HG03575 (cell line): Measurements from ENCODE around the gene ADGRL3.
"Not testable (repeated sequence)": the region's sequence is repeated elsewhere in the genome, so short reads cannot be mapped to it uniquely, and the experiment has no call there.

Experiments used
- ATAC-seq: cut with Tn5 transposase; IDR thresholded peaks from one replicate; pipeline ENCODE4 v1.9.1; 2021; ENCODE audit not compliant: unreplicated experiment, insufficient number of reproducible peaks, low FRiP score; ENCODE audit errors: extremely low read depth

The ADGRL3 gene

DNA sequence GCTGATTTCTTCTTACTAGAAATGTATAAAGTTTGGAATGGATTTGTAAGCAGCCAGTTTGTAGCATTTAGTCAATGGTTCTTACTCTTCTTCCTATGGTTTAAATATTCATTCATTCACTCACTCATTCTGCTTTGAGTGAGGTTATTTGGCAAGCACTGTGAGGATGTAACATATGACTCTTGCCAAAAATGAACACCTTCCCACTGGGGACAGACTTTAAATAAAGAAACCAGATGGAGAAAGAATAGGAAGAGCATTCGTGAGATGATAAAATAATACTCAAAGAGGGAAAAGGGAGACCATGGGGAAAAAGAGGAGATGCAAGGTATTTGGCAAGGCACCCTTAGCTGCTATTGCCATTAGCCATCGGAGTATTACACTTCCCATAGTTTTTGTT, 586.1 kb downstream of the ADGRL3 start:
- no peak for ATAC-seq

DNA sequence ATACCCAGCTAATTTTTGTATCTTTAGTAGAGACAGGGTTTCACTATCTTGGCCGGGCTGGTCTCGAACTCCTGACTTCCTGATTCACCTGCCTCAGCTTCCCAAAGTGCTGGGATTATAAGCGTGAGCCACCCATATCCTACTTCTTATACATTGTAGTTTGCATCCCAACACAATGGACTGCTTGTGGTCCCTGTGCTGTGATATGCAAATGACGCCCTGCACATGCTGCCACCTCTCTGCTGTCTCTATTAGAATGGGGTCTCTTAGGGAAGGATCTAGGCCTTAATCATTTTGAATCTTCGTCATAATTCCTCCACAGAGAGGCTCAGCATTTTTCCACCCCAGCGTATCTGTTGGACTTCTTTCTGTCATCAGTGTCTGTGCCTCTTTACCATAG, 595.9 kb downstream of the ADGRL3 start:
- ATAC-seq: no peak

DNA sequence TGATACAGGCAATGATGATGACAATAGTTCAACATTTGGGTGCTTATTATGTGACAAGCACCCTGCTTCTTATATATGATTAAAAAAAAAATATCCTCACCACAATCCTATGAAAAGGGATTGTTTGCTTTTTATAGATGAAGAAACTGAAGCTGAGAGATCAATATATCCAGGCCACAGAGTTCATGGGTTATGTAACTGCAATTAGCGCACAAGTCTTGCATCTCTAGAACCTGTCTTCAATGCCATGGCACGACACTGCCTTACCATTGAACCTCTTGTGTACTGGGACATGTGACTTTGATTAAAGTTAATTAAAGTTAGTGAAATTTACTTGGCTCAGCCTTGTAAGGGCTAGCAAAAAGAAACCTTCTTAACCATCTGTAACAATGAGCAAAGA, 599.7 kb downstream of the ADGRL3 start:
- ATAC-seq: no peak

DNA sequence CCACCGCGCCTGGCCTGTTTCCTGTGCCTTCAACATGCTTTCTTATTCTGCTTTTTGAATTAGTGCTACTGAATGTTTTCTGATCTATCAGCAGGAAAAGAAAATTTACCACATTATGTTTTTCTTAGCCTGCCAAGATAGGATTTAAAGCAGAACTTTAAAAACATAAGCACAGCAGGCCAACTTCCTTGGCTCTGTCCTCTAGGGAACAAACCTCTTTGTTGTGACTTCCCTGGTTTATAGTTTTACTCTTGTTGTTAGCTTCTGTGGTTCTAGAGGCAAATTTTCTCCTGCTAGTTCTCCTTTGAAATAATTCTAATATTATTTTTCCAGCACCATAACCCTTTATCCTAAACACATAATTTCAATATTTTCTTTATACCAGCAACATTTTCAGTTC, 605.1 kb downstream of the ADGRL3 start:
- ATAC-seq: no peak

DNA sequence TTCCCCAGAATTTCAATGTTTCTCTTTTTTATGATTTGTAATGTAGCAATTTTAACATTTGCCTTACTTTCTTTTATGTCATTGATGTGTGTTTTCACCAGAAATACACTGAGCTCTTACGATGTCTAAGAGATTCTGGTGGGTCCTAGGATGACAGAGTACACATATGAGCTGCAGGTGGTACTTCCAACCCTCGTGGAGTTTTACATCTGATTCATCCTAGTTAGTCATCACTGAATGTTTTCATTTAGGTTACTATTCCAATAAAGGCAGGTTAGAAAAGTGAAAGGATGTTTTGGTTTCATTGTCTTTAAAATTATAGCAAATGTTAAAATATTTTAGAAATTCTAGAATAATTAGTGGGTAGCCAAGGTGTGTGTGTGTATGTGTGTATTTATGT, 605.9 kb downstream of the ADGRL3 start:
- no peak for ATAC-seq

DNA sequence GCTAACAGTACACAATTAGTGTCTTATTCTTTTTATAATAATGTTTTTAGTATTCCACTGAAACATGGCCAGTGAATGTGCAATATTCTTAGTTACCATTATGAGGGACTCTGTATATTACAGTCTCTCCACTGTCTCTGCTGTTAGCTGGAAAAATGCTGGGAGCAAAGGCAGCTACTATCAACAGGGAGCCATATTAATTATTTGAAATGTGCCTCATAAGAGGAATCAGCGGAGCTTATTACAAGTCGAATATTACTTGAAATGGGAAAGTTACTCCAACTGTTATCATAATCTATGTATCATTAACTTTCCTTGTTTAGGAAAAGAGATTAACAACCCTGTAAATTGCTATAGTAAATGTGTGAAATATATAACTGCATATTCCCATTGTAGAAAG, 612.0 kb downstream of the ADGRL3 start:
- ATAC-seq: no peak

DNA sequence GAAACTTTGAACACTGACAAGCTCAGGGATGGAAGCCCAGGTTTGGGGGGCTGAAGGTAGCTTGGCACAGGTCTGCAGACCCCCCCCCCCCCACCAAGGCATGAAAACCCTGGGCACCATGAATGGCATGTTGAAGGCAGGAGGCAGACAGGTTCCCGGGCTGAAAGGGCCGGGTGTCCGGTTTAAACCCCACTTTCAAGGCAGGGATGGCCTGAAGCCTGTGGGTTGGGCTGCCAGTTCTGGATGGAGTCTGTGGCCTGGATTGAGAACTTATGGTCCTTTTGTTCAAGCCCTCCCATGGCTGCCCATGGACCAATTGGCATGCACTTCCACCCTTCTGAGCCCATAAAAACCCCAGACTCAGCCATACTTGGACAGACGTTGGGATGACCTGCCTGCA, 616.9 kb downstream of the ADGRL3 start:
- ATAC-seq: no peak

DNA sequence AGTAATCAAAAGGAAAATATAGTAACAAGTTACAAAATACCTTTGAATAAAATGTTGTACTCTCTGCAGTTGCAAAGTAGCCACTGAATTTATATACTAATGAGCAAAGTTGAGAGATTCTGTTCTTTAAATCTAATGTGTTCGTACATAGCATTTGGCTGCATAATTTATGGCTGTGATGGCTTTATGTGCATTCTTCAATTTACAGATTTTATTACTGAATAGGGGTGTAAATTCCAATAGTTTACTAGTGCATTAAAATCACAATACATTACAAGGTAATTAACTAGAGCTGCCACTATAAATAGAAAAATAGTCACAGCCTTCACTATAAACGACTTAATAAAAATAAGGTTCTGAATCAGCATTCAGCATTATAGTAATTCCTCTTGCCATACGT, 620.0 kb downstream of the ADGRL3 start:
- no peak for ATAC-seq

DNA sequence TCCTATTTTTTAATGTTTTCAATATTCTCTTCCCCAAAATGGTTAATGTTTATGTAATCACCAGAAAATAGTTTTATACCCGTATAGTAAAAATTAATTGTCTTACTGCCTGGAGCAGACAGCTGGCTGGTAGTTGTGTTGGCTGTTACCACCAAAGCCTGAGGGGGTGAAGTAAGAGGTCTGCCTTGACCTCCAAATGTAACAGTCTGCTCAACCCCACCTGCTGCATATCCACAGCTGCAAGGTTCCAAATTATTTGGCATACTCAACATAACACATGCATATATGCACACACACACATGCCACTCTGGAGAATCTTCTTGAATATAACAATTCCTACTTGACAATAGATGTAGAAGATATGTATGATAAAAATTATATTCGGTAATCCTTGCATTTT, 624.3 kb downstream of the ADGRL3 start:
- no peak for ATAC-seq

DNA sequence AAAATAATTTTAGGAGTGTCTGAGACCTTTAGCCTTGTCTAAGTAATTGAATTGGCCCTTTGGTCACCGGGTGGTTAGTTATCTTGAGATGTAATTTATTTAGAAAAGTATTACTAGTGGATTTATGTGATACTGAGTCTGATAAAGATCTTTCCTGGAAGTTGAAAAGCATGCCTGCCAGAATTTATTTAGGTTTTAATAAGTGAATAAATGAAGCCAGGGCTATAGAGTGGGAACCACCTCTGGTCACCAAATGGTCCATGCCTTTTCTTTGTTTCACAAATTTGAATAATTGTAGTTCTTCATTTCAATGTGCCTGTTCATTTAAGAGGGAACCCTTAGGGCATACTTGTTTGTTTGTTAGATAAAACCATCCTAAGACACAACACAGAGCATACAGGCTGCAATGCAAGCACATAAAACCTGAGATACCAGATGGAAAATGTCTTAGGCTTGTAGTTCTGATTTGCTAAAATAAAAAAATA, 627.8 kb downstream of the ADGRL3 start:
- no peak for ATAC-seq

DNA sequence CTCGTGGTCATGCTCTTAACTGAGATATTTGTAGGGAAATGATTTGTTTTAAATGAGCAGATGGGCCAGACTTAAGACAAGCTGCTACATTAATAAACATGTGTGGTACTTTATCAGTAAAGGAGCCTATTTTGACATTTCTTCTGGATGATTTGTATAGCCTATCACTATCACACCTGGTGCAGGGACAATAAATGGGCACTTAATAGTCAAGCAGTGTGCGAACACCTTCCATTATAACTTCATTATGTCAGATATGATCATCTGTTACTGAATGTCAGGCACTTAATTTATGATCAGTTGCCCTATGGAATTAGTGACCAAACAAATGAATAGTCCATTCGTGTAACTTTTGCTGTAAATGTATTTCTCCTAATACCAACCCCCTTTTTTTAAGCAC, 628.8 kb downstream of the ADGRL3 start:
- ATAC-seq: no peak

DNA sequence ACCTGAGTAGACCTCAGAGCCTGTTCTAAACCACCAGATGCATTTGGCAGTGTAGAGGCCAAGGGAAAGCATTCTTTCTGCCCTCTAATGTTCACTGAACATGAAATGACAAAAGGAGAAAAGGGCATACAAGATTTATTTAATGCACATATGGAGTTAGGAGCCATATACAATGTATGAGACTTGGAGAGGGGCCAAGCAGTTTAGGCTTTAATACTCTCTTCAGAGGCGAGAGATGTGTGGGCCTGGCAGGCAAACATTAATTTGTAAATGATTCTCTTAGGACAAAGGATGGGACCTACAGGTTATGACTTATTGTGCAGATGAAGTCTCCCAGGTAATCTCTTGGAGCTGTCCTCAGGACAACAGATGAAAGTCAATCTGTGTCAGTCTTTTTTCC, 631.9 kb downstream of the ADGRL3 start:
- no peak for ATAC-seq

DNA sequence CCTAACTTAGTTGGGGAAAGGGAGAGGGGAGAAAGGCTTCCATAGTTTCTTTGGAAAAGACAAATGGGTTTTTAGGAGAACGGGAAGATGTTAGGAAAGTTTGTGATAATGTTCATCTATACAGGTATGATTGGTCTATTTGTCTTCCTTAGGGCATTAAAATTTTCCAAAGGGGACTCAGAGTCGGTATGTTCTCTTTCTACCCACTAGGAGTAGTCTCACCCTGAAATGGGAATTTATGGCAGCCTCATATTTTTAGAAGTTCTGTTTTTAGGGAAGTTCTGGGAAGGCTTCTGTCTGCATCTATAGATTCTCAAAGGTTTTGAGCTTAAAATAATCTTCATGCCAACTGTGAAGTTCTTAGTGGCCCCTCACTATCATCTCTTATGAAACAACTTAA, 637.3 kb downstream of the ADGRL3 start:
- no peak for ATAC-seq

DNA sequence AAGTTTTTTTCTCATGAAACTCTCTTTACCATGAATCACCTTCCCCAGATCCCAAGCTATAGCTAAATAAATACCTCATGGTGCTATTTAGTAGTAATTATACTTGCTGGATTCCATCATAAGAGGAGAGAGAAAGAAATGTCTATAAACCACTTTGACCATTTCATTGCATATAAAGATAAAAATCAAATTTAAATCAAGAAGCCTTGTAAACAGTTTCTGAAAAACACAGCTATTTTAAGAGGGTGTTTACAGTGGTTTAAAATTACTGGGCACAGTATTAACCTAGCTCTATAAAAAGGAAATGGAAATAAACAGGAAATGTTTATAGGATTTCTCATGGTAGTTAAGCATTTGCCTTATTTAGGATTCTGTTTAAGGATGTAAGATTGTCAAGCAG, 637.9 kb downstream of the ADGRL3 start:
- ATAC-seq: no peak

DNA sequence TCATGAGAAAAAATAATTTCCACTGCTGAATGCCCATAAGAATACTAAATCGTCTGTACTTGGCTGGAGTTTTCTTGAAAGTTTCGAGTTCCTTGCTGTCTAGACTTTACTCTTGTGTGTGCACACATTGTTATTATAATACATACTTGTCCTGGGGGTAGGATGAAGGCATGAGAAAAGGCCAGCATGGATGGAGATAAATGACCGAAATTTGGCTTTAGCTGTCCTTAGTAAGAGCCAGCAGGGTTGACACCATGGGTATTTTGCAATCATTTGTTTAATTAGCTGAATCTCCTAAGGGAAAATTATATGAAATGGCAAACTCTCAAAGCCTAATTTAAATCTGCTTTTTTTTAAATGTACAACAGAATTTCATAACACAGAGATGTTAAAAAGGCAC, 641.6 kb downstream of the ADGRL3 start:
- ATAC-seq: no peak

DNA sequence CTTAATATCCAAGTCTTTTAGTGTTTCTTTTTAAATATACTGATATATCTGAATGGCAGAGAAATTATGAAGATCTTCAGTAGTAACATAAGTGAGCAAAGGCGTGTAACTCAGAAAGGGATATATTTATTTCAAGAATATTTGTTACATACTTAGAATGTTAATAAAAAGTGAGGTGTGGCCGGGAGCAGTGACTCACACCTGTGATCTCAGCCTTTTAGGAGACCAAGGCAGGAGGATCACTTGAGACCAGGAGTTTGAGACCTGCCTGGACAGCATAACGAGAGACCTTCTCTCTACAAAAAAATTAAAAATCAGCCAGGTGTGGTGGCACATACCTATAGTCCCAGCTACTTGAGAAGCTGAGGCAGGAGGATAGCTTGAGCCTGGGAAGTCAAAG, 651.0 kb downstream of the ADGRL3 start:
- no peak for ATAC-seq

DNA sequence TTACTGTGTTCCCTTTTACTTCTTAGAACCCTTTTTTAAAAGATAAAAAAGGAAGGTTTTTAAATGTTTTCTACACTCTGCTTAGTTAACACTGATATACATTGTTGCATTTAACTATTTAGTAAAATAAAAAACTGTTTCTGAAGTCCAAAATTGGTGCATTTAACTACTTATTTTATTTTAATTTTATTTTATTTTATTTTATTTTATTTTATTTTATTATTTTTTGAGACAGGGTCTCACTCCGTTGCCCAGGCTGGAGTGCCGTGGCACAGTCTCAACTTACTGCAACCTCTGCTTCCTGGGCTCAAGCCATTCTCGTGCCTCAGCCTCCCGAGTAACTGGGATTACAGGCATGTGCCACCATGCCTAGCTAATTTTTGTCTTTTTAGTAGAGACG, 652.0 kb downstream of the ADGRL3 start:
- ATAC-seq: not testable (repeated sequence)

DNA sequence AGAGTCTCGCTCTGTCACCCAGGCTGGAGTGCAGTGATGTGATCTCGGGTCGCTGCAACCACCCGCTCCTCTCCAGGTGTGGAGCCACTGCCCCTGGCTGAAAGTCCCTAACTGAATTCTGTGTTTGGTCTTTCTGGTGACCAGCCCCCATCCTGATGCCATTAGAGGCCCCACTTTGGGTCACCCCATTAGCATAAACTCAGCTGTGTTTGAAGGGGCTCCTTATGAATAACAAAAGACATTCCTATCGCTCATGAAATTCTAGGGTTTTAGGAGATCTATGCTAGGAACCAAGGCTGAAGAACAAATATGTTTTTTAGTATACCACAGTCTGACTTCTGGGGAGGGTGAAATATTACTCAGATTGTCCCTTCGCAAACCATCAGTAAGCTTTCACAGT, 652.9 kb downstream of the ADGRL3 start:
- ATAC-seq: no peak

DNA sequence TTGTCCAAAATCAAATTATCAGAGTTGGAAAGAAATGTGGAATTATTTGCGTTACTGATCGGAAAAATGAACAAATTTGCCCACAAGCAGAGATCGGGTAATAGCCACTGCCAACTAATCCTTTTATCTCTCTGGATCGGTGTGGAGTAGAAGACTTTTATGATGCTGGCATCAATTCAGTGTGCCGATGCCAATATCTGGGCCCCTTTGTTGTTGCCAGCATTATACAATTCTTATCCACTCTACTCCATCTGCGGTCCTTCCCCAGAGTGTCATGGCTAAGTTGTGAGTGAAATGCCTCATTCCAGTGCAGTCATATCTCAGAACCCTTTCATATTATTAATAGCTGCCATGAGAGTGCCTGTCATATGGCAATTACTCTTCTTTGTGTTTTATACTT, 660.2 kb downstream of the ADGRL3 start:
- ATAC-seq: no peak

DNA sequence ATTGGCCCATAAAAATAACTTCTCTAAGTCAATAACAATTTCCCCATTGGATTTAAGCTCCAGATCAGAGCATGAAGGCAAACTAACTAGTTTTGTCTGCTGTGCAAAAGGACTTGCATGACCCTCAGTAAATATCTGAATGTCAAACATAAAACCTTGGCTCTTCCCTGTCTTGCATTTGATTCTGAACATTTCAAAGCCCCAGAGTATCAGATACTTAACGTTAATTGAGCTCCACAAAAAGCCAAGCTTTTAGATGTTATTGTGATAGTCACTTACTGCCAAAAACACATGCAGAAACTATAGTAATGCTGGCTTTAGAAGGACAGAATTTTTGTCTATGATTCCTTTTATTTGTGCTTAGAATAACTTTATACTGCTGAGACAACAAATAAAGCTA, 664.2 kb downstream of the ADGRL3 start:
- ATAC-seq: no peak

DNA sequence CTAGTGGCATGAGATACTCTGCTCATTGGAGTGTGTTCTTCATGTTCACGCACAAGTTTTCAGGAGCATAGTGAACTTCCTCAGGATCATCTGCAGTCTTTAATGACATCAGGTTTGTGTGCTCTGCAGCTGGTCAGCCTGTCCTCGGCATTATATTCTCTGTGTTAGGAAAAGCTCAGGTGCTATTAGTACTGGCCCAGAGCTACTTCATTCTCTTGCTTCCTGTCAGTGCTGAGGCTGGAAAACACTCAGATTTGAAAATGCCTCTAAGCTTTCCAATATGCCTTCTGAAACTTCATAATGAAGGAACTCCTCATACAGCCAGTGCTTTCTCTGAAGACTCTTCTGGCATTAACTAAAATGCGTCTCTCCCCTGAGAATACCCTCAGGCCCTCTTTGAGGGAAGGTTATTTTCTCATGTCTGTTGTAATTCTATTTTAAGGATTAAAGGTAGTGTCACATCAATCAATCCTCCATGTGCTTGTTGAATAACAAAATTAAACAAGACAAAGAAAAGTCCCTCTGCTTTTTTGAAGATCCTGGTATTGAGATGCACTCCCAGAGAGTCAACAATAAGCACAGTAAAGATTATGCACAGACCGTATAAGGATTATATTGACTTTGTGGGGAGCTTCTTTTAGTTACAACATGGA, 666.4 kb downstream of the ADGRL3 start:
- no peak for ATAC-seq
